A549 (cell line): ENCODE data around the gene SMOC1.
A peak's percentile ranks its signal among the peaks of the same experiment; 100 is the strongest.

Experiments
- EP300 ChIP-seq, 2 experiments: fragments of >200 bp; sonication (Bioruptor Twin); formaldehyde crosslinking; IDR thresholded peaks; 2 replicates in 1 of 2; 3 replicates in 1 of 2; pipeline ENCODE4 v1.6.1; 2016 to 2017
- HDAC2 ChIP-seq: fragments of 200-600 bp; sonication (generic); IDR thresholded peaks from 2 replicates; pipeline ENCODE4 v1.6.1; 2016
- MAX ChIP-seq: IDR thresholded peaks from 2 replicates; pipeline ENCODE4 v1.6.1; 2012
- POLR2A ChIP-seq: IDR thresholded peaks from 2 replicates; pipeline ENCODE4 v1.6.1; 2012; ENCODE audit warnings: mild to moderate bottlenecking, low read length
- REST ChIP-seq: fragments of 200-600 bp; sonication (generic); IDR thresholded peaks from 2 replicates; pipeline ENCODE4 v1.6.1; 2016; ENCODE audit warnings: antibody characterized with exemption, mild to moderate bottlenecking, moderate library complexity
- ZNF302 ChIP-seq: fragments of 250-450 bp; sonication (Bioruptor Pico); IDR thresholded peaks from 2 replicates; pipeline ENCODE4 v1.9.0; 2021; ENCODE audit warnings: inconsistent platforms, mild to moderate bottlenecking, moderate library complexity
- ZSCAN20 ChIP-seq: fragments of 250-450 bp; sonication (Bioruptor Pico); IDR thresholded peaks from 2 replicates; pipeline ENCODE4 v1.8.0; 2022; ENCODE audit warnings: mild to moderate bottlenecking, moderate library complexity

GRCh38 chr14:69997849-69998248, 118.6 kb downstream of the SMOC1 start:
- TF ChIP-seq HDAC2 (no peak), MAX (peak; percentile 63; the same call in 1 of the 2 replicates), REST (no peak), EP300 (IDR thresholded peaks at IDR 0.05) (peak; percentile 94 to 97; a peak in 4 of 5 replicates), ZSCAN20 (CRISPR knock-in tag) (no peak), POLR2A (no peak), ZNF302 (CRISPR knock-in tag) (no peak)
